Measurements from ENCODE around the gene S100A9.

GRCh38 chr1:153349363-153350320 lies 8.0 kb upstream of the S100A9 start:
- TF ChIP-seq CTCF (IDR thresholded peaks at IDR 0.05; ENCODE audit: low read depth, low read length, missing input control) = no peak
- TF ChIP-seq, protein P1, sequence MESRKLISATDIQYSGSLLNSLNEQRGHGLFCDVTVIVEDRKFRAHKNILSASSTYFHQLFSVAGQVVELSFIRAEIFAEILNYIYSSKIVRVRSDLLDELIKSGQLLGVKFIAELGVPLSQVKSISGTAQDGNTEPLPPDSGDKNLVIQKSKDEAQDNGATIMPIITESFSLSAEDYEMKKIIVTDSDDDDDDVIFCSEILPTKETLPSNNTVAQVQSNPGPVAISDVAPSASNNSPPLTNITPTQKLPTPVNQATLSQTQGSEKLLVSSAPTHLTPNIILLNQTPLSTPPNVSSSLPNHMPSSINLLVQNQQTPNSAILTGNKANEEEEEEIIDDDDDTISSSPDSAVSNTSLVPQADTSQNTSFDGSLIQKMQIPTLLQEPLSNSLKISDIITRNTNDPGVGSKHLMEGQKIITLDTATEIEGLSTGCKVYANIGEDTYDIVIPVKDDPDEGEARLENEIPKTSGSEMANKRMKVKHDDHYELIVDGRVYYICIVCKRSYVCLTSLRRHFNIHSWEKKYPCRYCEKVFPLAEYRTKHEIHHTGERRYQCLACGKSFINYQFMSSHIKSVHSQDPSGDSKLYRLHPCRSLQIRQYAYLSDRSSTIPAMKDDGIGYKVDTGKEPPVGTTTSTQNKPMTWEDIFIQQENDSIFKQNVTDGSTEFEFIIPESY (IDR thresholded peaks at IDR 0.05) = no peak
- TF ChIP-seq RAD21 (IDR thresholded peaks at IDR 0.05) = no peak
